ENCODE measurements around the gene UNC45B.
"Not testable (repeated sequence)": the region's sequence is repeated elsewhere in the genome, so short reads cannot be mapped to it uniquely, and the experiment has no call there.

UNC45B gene

GRCh38 chr17:35218915-35219314 is 71.3 kb downstream of the UNC45B start:
- no peak for DNase-seq

- DNase-seq, result no peak
Measured at GRCh38 chr17:35222452-35222851, 74.8 kb downstream of the UNC45B start.

DNA sequence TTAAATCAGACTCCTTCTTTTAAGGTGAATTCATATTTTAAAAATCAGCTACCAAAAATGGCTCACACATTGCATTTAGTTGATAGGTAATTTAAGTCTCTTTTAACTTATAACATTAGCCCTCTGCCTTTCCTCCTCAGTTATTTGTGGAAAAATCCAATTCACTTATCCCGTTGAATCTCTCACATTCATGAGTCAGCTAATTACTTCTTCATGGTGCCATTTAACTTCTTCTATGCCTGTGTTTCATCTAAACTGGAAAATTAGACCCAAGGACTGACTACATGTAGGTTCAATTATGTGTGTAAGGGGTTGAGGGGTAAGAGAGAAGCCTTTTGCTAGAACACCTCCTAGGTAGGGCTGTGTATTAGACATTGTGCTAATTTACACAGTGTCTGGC is 76.8 kb downstream of the UNC45B start:
- DNase-seq, result no peak

DNA sequence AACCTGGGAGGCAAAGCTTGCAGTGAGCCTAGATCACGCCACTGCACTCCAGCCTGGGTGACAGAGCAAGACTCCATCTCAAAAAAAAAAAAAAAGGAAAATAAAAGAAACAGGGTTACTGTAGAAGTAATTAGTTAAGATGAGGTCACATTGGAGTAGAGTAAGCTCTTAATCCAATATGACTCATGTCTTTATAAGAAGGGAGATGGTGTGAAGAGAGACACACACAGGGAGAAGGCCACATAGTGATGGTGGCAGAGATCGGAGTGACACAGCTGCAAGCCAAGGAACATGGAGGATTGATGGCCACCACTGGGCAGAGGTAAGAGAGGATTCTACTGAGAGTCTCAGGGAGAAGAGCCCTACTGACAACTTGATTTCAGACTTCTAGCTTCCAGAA is 79.9 kb downstream of the UNC45B start:
- no peak for DNase-seq

DNA sequence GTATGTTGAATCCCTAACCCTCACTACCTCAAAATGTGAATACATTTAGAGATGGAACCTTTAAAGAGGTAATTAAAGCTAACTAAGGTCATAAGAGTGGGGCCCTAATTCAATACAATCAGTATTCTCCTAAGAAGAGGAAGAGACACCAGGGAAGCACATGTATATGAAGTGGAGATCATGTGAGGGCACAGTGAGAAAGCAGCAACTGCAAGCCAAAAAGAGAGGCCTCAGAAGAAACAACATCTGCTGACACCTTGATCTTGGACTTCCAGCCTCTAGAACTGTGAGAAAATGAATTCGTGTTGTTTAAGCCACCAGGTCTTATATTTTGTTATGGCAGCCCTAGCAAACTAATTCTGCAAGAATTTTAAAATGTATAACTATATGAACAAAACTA is 82.0 kb downstream of the UNC45B start:
- no peak for DNase-seq

DNA sequence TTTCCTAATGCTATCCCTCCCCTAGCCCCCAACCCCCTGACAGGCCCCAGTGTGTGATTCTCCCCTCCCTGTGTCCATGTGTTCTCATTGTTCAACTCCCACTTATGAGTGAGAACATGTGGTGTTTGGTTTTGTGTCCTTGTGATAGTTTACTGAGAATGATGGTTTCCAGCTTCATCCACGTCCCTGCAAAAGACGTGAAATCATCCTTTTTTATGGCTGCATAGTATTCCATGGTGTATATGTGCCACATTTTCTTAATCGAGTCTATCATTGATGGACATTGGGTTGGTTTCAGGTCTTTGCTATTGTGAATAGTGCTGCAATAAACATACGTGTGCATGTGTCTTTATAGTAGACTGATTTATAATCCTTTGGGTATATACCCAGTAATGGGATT is 86.7 kb downstream of the UNC45B start:
- not testable (repeated sequence) for DNase-seq

GRCh38 chr17:35235289-35235688 is 87.7 kb downstream of the UNC45B start:
- no peak for DNase-seq

DNA sequence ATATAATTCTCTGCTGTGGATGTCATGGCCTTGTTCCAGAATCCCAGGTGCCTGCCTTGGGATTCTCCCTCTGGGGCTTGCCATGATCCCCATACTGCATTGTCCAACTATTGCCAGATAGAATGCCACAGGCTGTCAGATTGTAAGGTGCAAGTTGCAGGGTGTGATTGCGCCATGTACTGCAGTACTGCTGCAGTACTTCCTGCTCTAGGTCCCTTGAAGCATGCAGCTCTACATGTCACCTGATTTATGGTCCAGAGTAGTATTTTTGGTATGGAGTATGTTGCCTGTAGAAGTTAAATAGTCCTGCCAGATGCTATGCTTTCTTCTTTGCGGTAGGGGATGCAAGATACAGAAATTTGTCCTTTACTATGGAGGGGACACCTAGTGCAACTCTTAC is 88.3 kb downstream of the UNC45B start:
- no peak for DNase-seq

DNA sequence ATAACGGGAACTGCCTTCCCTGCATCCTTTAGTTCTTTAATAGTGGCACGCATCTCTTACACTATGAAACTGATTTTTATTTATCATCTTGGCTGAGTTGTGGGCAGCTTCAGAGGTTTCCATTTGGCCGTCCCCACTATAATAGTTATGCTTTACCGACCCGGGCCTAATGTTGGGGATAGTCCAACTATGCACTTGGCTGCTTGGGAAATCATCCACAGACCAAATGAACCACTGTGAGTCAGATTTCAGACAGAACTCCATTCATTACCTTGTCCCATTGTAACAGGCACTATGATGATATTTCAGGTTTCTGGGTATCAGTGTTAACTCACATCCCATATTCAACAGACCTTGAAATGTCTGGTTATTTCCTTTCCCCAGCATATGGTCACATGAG is 89.2 kb downstream of the UNC45B start:
- no peak for DNase-seq

- DNase-seq, result no peak
Measured at GRCh38 chr17:35238821-35239220, 91.2 kb downstream of the UNC45B start.
